NCI-H1092 treated with DMSO at 0.1 percent for 48 hours (cell line): ENCODE data around the gene NKD1.
"Not testable (repeated sequence)": the region's sequence is repeated elsewhere in the genome, so short reads cannot be mapped to it uniquely, and the experiment has no call there.

Experiments used
- DNase-seq: peaks from one replicate; lab custom pipeline; 2025; lab: John Stamatoyannopoulos, UW

Gene NKD1

DNA sequence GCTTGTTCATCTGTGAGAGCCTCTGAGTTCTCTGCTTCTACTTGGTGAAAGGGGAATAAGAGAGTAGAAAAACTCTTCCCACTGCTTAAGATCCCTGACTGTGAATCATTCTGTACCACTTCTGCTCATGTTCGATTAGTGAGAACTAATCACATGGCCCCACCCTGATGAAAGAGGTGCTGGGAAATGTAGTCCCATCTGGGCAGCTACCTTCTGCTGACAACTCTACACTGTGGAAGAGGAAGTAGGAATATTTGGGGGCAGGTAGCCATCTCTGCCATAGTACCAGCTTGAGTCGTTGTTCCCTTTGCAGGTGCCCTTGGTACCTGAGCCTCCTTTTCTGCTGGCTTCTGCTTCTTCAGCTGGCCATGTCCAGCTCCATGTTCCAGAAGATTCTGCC is 29.9 kb downstream of the NKD1 start:
- DNase-seq, result no peak

DNA sequence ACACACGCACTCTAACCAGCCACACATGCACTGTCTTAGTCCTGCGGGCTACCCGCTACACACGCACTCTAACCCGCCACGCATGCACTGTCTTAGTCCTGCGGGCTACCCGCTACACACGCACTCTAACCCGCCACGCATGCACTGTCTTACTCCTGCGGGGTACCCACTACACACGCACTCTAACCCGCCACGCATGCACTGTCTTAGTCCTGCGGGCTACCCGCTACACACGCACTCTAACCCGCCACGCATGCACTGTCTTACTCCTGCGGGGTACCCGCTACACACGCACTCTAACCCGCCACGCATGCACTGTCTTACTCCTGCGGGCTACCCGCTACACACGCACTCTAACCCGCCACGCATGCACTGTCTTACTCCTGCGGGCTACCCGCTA is 31.2 kb downstream of the NKD1 start:
- DNase-seq, result not testable (repeated sequence)

DNA sequence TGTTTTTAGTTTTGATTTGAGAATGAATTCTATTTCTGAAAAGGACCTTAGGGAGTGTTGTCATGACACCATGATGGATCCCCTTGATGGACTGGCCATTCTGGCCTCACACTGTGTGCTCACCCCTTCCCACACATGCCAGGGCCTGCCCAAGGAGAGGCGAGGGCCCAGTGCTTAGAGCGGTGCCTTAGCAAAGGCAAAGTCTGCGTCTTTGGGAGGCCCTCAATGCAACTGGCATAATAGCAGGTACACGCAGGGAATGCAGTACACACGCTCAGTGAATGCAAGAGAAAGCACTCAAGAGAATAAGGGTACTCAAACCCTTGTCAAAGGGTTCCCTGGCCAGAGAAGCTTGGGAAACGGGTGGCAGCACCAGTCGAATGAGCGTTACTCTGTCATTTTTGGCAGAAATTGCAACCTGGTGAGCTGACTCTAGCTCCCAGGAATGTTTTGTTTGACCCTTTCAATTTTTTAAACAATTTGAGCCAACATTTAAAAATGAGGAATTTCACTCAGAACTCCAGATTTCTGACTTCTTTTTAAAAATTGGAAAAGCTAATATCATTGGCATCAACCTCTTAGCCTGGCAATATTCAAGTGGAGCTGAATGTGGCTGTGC is 32.1 kb downstream of the NKD1 start:
- DNase-seq, result no peak

DNA sequence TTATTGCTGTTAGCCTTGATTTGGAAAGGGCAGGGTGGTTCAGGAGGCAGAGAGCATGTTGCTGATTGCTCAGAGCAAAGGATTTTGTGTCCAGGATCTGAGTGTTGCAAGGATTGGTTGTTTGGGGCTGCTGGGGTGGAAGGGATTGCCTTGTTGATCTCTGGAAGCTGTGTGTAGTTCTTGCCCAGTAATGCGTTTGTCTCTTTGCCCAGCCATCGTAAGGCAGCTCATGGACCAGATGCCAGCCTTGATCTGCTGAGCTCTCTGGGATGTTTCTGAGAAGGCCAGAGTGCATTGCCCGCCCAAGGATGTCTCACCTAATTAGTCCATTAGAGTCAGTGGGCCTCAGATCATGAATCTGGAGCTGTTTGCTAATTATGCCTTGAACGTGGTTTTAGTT is 33.6 kb downstream of the NKD1 start:
- no peak for DNase-seq

DNA sequence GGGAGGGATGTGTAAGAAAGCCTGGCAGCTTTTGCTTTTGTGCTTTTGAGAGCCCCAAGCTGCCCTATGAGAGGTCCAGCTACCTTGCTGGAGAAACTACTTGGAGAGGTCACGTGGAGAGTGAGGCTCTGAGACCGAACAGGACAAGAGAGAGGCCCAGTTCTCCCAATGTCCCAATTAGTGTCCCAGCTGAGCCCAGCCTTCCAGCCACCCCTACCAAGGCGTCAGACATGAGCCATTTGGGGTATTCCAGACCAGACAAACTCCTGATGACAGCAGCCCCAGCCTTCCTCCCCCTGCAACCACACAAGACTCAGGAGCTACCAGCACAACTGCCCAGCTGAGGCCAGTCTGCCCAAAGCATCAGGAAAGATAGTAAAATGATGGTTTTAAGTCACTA is 35.0 kb downstream of the NKD1 start:
- no peak for DNase-seq

DNA sequence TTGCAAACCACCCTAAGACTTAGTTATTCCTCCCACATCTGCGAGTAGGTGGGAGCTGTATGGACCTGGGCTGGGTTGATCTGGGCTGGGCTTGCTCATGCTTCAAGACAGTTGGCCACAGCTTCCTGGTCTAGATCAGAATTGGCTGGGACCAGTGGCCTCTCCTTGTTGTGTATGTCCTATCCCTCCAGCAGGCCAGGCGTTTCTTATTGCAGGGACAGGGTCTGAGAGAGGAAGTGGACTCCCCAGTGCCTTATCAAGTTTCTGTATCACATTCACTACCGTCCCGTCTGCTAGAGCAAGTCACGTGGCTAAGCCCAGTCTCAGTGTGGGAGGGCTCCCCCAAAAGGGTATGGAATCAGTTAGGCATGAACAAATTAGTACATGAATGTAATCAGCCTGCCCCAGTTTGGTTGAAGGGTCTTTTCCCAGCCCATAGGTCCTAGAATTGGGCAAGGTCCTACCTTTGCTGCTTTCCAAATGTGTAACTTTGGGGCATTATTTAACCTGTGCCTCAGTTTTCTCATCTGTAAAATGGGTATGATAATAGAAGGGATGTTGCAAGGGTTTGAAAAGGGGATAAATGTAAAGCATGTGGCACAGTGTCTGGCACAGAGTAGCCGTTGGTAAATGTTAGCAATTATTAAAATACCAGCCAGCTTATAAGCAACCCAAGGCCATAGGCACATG is 36.0 kb downstream of the NKD1 start:
- DNase-seq, result no peak

DNA sequence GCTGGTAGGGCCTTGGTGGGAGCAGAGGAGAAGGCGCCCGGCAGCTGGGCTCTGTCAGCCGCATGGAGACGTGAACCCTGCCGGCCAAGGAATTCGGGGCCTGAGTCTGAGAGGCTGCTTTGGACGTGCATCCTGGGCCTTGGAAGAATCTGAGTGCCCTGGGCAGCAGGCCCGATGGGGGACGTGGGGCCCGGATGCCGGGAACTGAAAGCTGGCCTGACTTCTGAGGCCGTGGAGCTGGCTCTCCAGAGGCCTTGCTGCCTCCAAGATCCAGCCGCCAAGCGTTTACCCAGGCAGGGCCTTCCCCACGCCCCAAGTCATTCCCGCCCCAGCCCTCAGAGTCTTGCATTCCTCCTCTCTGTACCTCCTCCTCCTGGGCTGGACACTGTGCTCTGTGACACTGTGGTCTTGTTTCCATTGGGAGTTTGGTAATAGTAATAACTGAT is 37.2 kb downstream of the NKD1 start:
- no peak for DNase-seq

DNA sequence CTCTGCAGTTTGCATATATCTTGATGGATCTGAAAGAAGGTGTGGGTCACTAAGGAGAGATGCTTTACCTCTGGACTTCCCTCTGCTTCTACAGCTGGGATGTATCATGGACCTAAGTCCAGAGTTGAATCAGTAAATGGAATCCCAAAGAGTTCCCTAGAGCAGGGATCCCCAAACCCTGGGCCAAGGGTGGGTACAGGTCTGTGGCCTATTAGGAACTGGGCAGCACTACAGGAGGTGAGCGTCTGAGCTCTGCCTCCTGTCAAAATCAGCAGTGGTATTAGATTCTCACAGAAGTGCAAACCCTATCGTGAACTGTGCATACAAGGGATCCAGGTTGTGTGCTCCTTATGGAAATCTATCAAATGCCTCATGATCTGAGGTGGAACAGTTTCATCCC is 39.3 kb downstream of the NKD1 start:
- DNase-seq, result no peak

DNA sequence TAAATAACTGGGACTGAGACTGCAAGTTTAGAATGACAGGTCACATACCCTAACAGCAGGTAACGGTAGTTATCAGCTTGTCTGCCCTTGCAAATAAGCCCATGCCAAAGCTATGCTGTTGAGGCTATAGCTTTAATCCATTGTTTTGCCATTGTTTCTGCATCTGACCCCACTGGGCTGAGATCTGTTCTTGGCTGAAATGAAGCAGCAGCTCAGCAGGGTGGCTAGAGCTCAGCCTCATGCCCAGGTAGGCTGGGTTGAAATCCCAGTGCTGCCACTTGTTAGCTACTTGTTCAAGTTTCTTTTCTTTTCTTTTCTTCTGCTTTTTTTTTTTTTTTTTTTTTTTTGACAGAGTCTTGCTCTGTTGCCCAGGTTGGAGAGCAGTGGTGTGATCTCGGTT is 40.1 kb downstream of the NKD1 start:
- DNase-seq, result no peak

DNA sequence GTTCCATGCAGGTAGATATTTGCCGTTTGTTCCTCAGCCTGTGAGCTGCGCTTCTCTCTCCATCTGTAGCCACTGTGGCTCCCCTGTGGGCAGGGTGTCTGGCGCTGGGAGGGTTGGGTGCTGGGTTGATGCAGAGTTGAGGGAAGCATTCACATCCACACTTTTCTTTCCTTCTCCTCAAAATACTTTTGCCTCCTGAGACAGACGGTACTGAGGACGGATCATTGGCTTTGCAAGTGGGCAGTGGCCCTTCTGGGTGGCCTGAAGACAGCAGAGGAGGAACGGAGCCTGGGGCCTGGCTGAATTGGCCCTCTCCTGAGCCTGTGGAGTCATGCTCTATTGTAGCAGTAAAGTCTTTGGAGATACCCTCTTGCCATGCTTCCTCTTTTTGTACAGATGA is 43.0 kb downstream of the NKD1 start:
- DNase-seq, result no peak

DNA sequence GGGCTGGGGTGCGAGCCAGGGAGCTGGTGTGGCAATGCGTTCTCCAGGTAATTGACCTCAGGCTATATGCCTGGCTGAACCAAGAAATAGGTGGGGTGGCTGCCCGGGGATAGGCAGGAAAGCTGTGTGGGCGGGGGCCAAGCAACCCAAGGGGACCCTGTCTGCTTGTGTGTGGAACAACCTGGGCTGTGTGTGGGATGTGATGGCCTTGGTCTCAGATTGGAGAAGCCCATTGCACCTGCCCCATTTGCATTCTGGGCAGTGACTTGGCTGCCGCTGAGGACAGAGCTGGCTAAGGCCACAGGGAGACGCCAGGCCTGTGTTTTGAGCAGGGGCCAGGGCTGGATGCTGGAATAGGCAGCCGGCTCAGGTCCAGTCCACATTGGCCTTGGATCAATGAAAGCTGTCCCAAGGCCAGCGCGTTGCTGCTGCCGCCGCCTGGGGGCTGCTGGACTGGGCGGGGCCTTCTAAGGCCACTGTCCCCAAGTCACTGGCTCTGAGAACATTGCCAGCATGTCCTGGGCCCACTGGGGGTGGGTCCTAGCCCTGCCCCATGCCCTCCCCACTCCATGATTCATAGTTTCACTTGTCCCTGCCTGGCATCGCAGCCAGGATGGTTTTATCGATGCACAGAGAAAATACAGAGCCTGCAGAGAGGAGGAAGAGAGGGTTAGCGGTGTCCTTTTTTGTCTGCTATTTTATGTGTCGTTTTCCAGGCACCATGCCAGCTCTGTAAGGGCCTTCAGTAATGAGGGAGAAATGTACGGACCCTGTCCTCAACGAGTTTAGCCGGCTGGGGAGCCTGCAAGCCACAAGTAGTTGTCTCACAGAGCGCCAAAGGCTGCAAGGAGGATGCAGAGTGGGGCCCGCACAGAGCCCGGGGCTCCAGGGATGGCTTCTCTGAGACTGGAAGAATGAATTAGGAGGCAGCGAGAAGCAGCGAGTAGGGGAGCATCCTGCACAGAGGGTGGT is 43.9 kb downstream of the NKD1 start:
- peak; percentile 69 for DNase-seq

DNA sequence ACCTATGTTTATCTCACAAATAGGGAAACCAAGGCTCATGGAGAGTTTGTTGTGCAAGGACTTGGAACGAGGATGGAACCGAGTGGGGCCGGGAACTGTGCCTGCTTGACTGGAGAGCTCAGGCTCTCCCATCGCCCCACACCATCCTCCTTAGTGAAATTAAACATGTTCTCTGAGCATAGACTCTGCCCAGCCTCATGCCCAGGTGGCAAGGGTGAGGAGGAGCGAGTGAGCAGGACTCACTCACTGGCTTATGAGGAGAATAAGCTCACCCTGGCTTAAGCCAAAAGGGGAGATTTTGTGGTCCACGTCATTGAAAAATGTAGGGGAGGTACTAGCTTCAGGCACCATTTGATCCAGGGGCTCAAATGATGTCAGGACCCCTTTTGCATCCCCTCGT is 44.8 kb downstream of the NKD1 start:
- no peak for DNase-seq

DNA sequence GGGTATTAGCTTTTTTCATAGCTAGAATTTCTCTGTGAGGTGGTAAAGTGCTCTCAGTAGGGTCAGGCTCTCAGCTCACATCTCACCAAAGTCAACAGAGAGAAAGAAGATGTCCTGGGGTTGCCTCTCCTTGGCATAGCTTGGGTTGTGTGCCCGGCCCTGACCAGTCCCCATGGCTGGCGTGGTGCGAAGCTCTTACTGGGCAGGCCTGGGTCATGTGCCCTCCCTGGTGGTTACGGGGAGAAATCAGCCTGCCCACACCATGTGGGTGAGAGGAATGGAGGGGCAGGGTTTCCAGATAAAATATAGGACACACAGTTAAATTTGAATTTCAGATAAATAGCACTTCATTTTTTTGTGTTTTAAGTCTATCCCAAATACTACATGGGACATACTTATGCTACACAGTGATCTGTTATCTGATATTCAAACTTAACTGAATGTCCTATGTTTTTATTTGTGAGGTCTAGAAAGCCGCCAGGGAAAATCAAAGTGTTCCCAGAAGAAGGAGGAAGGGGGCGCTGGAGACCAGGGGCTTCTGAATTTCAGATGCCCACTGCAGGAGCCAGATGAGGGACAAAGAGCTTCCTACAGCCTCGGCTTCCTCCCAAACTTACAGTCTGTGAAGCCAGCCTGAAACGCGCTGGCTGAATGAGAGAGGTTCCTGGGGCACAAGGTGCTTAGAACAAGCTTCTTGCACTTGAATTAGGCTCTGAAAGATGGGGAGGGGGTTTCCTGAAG is 45.4 kb downstream of the NKD1 start:
- DNase-seq, result no peak

DNA sequence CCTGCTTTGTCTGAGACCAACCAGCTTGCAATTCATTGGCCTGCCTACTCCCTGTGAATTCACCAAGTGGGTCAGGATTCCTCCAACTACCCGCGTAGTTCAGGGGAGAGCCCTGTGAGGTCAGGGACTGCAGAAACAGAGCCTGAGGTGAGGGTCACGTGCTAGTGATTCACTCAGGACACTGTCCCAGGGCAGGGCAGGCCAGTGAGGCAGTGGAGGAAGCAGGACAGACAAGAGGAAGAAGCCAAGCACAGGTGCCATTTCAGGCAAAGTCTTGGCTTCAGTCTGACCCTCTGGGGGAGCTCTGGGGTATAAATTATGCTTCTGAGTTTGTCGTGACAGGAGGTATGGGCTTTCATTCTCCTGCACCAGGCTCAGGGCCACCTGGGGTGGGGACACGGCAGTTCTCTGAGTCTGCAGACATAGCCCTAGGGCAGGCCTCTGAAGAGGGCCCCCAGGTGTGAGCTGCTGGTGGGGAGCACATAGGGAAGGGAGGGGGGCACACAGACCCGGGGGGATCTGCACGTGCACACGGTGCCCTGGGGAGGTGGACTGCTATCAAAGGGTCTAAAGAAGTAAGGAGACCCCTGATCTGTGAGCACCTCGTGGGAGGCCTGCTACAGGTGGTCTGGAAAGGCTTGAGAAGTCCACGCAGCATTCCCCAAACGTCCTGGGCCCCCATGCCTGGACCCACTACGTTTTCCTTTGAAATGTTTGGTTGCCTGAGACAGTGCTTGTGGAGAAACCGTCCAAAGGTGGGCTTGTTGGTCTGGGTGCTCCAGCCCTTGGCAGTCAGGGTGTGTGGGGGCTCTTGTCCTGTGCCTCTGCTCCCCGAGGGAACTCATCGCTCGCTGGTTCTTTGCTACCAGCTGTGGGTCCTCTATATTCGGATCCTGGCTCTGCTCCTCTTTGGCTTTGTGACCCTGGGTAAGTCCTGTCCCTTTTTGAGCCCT is 46.4 kb downstream of the NKD1 start:
- DNase-seq, result no peak

DNA sequence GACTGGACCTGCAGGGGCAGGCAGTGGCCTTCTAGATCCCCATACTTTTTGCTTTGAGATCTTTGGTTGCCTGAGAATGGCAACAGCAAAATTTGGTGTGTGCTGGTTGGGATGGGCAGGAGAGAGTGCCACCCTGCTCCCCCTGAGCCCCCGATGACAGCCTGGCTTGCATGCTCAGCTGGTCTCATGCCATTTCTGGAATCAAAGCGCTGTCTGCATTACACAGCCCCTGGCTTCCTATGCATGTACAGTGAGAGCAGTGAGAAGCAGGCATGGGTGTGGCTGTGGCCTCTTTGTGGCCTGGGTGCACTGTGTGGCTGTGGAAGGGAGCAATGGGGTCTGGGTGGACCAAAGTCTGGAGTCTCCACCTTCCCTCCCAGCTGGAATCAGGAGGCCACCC is 47.7 kb downstream of the NKD1 start:
- DNase-seq, result no peak

DNA sequence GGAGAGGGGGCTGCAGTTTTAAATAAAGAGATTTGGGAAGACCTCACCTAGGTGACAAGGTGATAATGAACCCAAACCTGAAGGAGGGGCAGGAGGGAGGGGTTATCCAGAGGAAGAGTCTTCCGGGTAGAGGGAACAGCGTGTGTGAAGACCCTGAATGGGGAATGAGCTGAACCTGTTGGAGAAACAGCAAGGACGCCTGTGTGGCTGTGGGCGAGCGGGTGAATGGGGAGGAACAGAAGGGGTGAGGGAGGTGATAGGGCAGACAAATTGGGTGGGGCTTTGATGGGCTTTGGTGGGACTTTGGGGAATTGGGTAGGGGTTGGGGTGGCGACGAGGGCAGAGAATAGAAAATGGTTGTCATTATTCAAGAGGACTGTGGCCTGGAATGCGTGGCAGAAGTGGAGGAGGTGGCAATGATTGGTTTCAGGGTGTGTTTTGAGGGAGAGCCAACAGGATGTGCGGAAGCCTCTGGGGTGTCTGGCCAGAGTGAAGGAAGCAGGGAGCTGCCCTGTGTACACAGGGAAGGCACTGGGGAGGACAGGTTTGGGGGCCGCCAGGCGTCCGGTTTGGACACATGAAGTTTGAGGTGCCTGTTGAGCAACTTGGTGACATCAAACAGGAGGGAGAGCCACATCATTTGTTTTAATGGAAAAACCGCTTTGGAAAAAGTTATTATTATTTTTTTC is 48.7 kb downstream of the NKD1 start:
- DNase-seq, result no peak

DNA sequence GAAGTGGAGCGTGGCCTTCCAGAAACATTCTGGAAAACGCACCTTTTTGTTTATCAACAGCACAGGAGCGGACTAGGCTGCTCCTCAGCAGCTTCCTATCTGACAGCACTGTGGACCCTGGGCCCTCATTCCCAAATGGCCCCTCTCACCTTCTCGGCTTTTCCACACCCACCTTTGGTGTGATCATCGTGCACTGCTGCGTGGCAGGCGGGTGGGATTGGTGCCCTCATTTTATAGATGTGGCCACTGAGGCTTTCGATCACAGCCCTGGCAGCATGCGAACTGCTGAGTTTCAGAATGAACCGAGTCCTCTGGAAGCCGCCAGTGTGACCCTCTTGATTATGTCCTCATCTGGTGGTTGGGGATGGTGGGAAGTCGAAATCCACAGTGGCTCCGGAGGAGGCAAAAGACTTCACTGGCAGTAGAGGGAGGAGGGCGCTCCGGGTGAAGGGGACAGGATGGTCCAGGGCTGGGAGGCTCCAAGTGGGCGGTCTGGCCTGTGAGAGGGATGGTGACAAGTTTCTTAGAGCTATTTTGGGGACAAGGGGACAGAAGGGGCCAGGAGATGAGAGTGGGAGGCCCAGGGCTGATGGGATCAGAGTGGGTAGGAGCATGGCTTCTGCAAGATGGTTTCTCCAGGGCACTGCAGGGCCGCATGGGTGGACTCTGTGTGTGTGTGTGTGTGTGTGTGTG is 49.5 kb downstream of the NKD1 start:
- no peak for DNase-seq

DNA sequence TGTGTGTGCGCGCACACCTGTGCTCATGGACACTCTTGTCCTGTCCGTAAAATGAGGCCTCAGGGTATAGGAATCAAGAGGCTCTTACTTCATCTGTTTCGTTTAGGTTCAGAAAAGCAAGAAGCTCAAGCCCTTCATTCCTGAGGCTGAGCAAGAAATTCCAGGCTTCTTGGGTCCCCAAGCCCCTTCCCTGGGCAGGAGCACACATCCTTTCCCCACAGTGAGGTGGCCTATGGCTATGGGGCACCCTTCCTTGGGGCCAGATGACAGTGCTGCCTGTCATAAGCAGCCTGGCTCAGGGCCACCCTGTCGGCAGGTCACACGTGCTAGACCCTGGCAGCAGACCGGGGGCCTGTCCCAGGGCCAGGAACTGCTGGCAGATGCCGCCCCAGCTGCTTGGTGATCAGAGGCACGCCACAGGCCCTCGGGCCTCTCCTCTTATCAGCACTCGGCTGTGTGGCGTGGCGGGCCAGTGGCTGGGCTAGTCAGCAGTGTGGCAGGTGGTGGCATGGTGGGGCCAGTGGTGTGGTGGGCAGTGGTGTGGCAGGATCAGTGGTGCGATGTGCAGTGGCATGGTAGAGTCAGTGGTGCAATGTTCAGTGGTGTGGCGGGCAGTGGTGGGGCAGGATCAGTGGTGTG is 50.2 kb downstream of the NKD1 start:
- no peak for DNase-seq

DNA sequence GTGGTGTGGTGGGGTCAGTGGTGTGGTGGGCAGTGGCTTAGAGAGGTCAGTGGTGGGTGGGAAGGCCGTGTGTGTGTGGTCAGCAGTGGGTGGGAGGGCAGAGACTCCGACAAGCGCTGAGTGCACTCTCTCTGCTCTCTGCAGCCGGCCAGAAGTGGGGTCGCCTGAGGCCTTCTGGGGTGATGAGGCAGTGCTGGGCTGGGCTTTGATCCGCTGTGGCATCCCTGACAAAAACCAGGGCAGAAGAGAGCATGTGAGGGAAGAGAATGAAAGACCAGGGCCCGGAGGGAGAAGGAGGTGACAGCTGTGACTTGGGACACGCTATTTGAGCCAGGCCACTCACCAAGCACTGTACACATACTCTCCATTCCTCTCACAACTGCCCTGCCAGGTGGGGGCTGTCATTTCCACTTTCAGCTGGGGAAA is 50.8 kb downstream of the NKD1 start:
- no peak for DNase-seq
